ENCODE data around the gene STARD13. TPM values are rescaled to one million over a fixed set of nuclear protein-coding genes. Genes with fewer than 3 reads are reported as not detected.
"Not testable (repeated sequence)": the region's sequence is repeated elsewhere in the genome, so short reads cannot be mapped to it uniquely, and the experiment has no call there.

Gene STARD13
- polyA plus RNA-seq, 1 donor (not counting 4 experiments of a cell fraction or from before 2014, with no cell fraction given): 11.9 TPM

DNA sequence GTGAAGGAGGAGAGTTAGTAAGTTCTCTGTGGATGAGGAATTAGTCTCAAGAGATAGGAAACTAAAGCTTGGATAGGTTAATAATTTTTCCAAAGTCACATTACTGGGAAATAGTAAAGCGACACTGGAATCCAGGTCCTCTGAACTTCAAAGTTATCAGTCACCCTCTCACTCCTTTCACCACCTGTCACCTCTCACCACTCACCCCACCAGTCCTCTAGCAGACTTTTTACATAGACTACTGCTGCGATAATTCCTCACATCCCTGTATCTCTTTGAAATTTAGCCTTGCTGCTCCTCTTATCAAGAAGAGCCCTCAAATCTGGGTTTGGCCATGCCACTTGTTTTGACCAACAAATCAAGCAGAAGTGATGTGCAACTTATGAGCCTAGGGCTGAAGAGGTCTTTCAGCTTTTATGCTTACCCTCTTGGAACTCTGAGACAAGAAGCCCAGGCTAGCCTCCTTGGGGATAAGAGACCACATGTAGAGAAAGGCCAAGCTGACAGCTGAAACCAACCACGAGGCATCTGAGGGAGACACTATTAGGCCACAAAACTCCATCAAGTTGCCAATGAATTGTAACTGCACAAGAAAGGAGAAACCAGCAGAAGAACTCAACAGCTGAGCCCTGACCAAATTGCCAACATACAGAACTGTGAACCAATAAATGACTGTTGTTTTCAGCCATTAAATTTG is 41.2 kb downstream of the STARD13 start:
- H3K79me2 ChIP-seq (ENCODE audit: control insufficient read depth, insufficient read depth, low read length): peaks cover 36% of the 10 kb centered on the region

DNA sequence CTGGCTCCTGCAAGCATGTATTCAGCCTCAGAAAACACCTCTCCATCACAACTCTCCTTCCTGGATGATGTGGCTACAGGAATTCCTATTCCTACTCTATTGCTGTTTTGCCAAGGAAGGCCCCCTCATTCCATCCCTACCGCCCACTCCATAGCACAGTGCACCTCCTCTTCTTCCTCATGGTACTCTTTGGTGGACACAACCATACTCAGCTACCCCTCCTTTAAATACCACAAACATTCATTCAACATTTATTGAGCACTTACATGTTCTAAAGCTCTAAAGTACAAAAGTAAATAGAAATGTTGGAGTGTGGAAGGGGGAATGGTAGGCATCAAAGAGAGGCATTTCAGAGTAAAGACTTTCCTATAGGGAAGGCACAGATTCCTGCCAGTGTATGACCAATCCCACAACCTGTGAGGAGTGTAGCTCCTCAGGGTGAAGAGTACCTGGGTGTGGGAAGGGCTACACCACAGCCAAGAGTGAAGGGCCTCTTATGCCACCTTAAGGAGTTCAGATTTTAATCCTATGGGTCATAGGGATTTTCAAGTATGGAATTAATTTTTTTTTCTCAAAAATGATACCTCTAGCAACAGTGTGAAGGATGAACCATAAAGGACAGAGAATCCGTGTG is 42.5 kb downstream of the STARD13 start:
- no peak for DNase-seq (ENCODE audit: low read depth, low spot score)
- Histone ChIP-seq H3K9me3 (ENCODE audit: control insufficient read depth, low read depth, low read length) (peaks cover 3% of the 10 kb centered on the region), H3K79me2 (ENCODE audit: control insufficient read depth, insufficient read depth, low read length) (peaks cover 26% of the 10 kb centered on the region), H3K4me3 (ENCODE audit: control insufficient read depth in 2 of 3, extremely low read depth in 1 of 3, insufficient read depth in 2 of 3, low read depth in 1 of 3, low read length in 3 of 3) (no peak overlapping the region), H2AFZ (ENCODE audit: control insufficient read depth, low read length) (no peak overlapping the region), H3K9ac (ENCODE audit: control insufficient read depth, extremely low read depth, insufficient read depth, low read length) (no peak overlapping the region), H3K4me1 (ENCODE audit: control insufficient read depth, extremely low read depth, insufficient read depth, low read length) (no peaks in the 10 kb centered on the region), H3K9me1 (ENCODE audit: control insufficient read depth, extremely low read depth, insufficient read depth, low read length) (no peaks in the 10 kb centered on the region), H3K36me3 (ENCODE audit: control insufficient read depth in 2 of 2, extremely low read depth in 1 of 2, insufficient read depth in 2 of 2, low read length in 2 of 2) (peaks cover 0 to 4% of the 10 kb centered on the region in 2 experiments), H4K20me1 (ENCODE audit: control insufficient read depth, extremely low read depth, insufficient read depth, low read length) (no peaks in the 10 kb centered on the region), H3K27ac (ENCODE audit: control insufficient read depth, insufficient read depth, low read length) (no peak overlapping the region), H3K27me3 (ENCODE audit: control insufficient read depth, extremely low read depth, insufficient read depth, low read length) (no peaks in the 10 kb centered on the region), H3K4me2 (ENCODE audit: control insufficient read depth, extremely low read depth, insufficient read depth, low read depth, low read length) (no peak overlapping the region)
- FAIRE-seq: no peak
- TF ChIP-seq EZH2 (IDR thresholded peaks at IDR 0.05; ENCODE audit: low read length): no peak
- TF ChIP-seq, protein P1, sequence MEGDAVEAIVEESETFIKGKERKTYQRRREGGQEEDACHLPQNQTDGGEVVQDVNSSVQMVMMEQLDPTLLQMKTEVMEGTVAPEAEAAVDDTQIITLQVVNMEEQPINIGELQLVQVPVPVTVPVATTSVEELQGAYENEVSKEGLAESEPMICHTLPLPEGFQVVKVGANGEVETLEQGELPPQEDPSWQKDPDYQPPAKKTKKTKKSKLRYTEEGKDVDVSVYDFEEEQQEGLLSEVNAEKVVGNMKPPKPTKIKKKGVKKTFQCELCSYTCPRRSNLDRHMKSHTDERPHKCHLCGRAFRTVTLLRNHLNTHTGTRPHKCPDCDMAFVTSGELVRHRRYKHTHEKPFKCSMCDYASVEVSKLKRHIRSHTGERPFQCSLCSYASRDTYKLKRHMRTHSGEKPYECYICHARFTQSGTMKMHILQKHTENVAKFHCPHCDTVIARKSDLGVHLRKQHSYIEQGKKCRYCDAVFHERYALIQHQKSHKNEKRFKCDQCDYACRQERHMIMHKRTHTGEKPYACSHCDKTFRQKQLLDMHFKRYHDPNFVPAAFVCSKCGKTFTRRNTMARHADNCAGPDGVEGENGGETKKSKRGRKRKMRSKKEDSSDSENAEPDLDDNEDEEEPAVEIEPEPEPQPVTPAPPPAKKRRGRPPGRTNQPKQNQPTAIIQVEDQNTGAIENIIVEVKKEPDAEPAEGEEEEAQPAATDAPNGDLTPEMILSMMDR (optimal IDR thresholded peaks at IDR 0.05 in 1 of 3, IDR thresholded peaks at IDR 0.05 in 1 of 3, conservative IDR thresholded peaks at IDR 0.05 in 1 of 3; ENCODE audit: extremely low read depth in 1 of 3, insufficient read depth in 2 of 3, low read length in 3 of 3): no peak
- dilution Hi-C loops (cut with MboI; ENCODE audit: extremely low pct_ligation_motif_present, low sequenced_read_pairs): no loop called here

More for the DNA sequence above, 41.2 kb downstream of the STARD13 start:
- TF ChIP-seq, protein P1 (optimal IDR thresholded peaks at IDR 0.05 in 1 of 3, IDR thresholded peaks at IDR 0.05 in 1 of 3, conservative IDR thresholded peaks at IDR 0.05 in 1 of 3; ENCODE audit: extremely low read depth in 1 of 3, insufficient read depth in 2 of 3, low read length in 3 of 3): no peak
- no peak for TF ChIP-seq EZH2 (IDR thresholded peaks at IDR 0.05; ENCODE audit: low read length)
- no peaks in the 10 kb centered on the region for H3K27me3 ChIP-seq (ENCODE audit: control insufficient read depth, extremely low read depth, insufficient read depth, low read length)
- H3K4me2 ChIP-seq (ENCODE audit: control insufficient read depth, extremely low read depth, insufficient read depth, low read depth, low read length): no peak overlapping the region
- H4K20me1 ChIP-seq (ENCODE audit: control insufficient read depth, extremely low read depth, insufficient read depth, low read length): no peaks in the 10 kb centered on the region
- DNase-seq (ENCODE audit: low read depth, low spot score): no peak
- H3K9me1 ChIP-seq (ENCODE audit: control insufficient read depth, extremely low read depth, insufficient read depth, low read length): no peaks in the 10 kb centered on the region
- peaks cover 4% of the 10 kb centered on the region for H3K4me1 ChIP-seq (ENCODE audit: control insufficient read depth, extremely low read depth, insufficient read depth, low read length)
- peaks cover 0 to 4% of the 10 kb centered on the region in 2 experiments for H3K36me3 ChIP-seq (ENCODE audit: control insufficient read depth in 2 of 2, extremely low read depth in 1 of 2, insufficient read depth in 2 of 2, low read length in 2 of 2)
- H3K9me3 ChIP-seq (ENCODE audit: control insufficient read depth, low read depth, low read length): peaks cover 3% of the 10 kb centered on the region
- H3K27ac ChIP-seq (ENCODE audit: control insufficient read depth, insufficient read depth, low read length): no peak overlapping the region
- no peak overlapping the region for H3K9ac ChIP-seq (ENCODE audit: control insufficient read depth, extremely low read depth, insufficient read depth, low read length)
- no peak for FAIRE-seq
- no peak overlapping the region for H3K4me3 ChIP-seq (ENCODE audit: control insufficient read depth in 2 of 3, extremely low read depth in 1 of 3, insufficient read depth in 2 of 3, low read depth in 1 of 3, low read length in 3 of 3)
- dilution Hi-C loops (cut with MboI; ENCODE audit: extremely low pct_ligation_motif_present, low sequenced_read_pairs): no loop called here
- no peak overlapping the region for H2AFZ ChIP-seq (ENCODE audit: control insufficient read depth, low read length)

DNA sequence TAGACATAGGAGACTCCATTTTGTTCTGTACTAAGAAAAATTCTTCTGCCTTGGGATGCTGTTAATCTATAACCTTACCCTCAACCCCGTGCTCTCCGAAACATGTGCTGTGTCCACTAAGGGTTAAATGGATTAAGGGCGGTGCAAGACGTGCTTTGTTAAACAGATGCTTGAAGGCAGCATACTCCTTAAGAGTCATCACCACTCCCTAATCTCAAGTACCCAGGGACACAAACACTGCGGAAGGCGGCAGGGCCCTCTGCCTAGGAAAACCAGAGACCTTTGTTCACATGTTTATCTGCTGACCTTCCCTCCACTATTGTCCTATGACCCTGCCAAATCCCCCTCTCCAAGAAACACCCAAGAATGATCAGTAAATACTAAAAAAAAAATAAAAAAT is 43.2 kb downstream of the STARD13 start:
- H3K4me2 ChIP-seq (ENCODE audit: control insufficient read depth, extremely low read depth, insufficient read depth, low read depth, low read length); H3K27me3 ChIP-seq (ENCODE audit: control insufficient read depth, extremely low read depth, insufficient read depth, low read length); DNase-seq (ENCODE audit: low read depth, low spot score); H3K9ac ChIP-seq (ENCODE audit: control insufficient read depth, extremely low read depth, insufficient read depth, low read length); H3K27ac ChIP-seq (ENCODE audit: control insufficient read depth, insufficient read depth, low read length); H3K4me3 ChIP-seq (ENCODE audit: control insufficient read depth in 2 of 3, extremely low read depth in 1 of 3, insufficient read depth in 2 of 3, low read depth in 1 of 3, low read length in 3 of 3); FAIRE-seq; H3K36me3 ChIP-seq (ENCODE audit: control insufficient read depth in 2 of 2, extremely low read depth in 1 of 2, insufficient read depth in 2 of 2, low read length in 2 of 2); dilution Hi-C loops (cut with MboI; ENCODE audit: extremely low pct_ligation_motif_present, low sequenced_read_pairs); H3K9me3 ChIP-seq (ENCODE audit: control insufficient read depth, low read depth, low read length); H3K4me1 ChIP-seq (ENCODE audit: control insufficient read depth, extremely low read depth, insufficient read depth, low read length); H3K9me1 ChIP-seq (ENCODE audit: control insufficient read depth, extremely low read depth, insufficient read depth, low read length); H4K20me1 ChIP-seq (ENCODE audit: control insufficient read depth, extremely low read depth, insufficient read depth, low read length); H2AFZ ChIP-seq (ENCODE audit: control insufficient read depth, low read length): not testable (repeated sequence)
- H3K79me2 ChIP-seq (ENCODE audit: control insufficient read depth, insufficient read depth, low read length): peaks cover 21% of the 10 kb centered on the region
